NCI-H187 (cell line): ENCODE results near the gene NEDD4L.
"Not testable (repeated sequence)": the region's sequence is repeated elsewhere in the genome, so short reads cannot be mapped to it uniquely, and the experiment has no call there.

Source experiments
- DNase-seq, 2 experiments: peaks; one replicate each; lab custom pipeline; 2025; lab: John Stamatoyannopoulos, UW

The NEDD4L gene

GRCh38 chr18:58266291-58266690 lies 222.3 kb downstream of the NEDD4L start:
- no peak for DNase-seq

DNA sequence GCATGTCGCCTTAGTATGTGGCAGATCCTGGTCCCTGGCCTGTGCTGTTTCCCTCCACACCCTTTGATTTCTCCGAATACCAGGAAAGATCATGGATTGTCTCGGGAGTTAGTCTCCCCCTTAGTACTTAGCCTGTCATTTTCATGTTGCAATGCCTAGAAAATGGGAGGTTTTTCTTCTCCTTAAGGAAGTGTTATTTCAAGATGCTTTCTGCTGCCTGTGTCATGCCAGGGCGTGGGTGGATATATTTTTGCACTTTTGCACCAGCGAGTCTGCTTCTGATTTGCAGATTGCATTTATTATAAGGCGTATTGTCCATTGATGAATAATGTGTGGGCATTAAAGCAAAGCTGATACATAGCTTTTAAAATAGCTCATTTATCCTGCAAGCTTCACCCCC lies 223.5 kb downstream of the NEDD4L start:
- DNase-seq, result no peak

GRCh38 chr18:58268849-58269248 lies 224.8 kb downstream of the NEDD4L start:
- no peak for DNase-seq

GRCh38 chr18:58269931-58270330 lies 225.9 kb downstream of the NEDD4L start:
- no peak for DNase-seq

GRCh38 chr18:58270396-58270795 lies 226.4 kb downstream of the NEDD4L start:
- DNase-seq, result no peak

DNA sequence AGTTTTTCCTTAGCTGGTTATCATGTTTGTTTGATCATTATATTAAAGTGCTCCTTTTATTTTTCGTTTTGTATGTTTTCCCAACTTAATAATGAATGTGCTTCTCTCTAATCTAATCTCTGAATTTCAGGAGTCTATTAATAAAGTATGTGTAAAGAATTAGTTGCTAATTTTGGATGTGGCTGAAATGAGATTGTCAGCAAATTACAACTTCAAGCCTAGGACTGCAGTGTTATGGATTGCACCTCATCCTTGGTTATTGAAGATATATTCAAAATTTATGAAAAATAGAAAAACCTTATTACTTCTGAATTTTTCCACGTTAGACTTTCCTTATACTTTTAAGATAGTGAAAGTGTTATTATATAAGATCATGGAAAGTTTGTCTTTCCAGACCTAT lies 227.7 kb downstream of the NEDD4L start:
- no peak for DNase-seq

GRCh38 chr18:58272209-58272608 lies 228.2 kb downstream of the NEDD4L start:
- no peak for DNase-seq

GRCh38 chr18:58272779-58273435 lies 228.9 kb downstream of the NEDD4L start:
- no peak for DNase-seq

DNA sequence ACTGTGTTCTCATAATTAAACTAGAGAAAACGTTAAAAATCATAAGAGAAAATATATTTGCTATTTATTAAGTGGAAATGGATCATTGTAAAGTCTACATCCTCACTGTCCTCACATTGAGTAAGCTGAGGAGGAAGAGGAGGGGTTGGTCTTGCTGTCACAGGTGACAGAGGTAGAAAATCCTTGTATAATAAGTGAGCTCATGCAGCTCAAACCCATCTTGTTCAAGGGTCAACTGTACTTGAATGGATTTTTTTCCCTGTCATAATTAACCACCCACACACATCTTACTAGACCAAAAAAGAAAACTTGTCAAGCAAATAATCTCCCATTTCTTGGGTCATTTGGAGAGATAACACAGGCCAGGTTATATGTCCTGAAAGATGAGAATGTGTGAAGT lies 231.2 kb downstream of the NEDD4L start:
- no peak for DNase-seq

GRCh38 chr18:58276789-58277739 lies 233.0 kb downstream of the NEDD4L start:
- DNase-seq, result no peak

DNA sequence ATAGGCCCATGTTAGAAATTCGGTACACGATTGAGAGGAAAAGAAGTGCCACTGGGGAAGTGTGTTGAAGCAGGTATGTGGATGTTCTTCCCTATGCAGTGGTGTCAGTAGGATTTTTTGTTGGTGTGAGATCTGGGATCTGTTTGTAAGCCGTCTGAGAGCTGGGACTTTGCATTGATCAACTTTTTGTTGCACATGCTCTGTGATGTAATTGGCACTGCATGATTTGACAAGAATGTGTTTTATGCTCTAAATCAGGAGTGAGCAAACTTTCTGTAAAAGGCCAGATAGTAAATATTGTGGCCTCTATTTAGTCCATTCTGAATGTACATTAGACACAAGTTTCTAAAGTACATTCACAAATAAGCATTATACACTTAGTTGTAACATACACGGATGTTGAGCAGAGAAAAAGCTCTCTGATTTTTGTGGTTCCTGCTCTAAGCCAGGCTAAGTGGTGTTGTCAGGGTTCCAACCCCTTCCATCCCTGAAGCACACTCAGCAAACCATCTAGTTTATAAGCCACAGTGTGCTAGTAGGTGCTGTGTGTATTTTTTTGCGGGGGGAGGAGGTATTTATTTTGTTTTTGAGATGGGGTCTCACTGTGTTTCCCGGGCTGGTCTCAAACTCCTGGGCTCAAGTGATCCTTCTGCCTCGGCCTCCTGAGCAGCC lies 235.6 kb downstream of the NEDD4L start:
- no peak for DNase-seq

DNA sequence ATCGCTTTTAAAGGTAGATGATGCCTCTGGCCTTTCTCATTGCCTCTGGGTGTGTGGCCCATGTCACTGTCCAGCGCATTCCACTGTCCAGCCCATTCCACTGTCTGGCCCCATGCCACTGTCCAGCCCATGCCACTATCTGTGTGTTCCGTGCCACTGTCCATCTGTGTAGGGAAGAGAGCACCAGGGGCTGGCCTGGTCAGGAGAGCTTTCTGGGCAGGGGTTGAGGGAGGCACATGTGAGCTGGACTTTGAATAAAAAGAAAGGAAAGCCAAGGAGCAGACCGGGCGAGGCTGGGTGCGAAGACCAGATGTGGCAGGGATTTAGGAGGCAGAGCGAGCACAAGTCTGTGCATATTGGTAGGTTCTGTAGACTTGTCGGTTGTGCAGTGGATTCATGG lies 236.2 kb downstream of the NEDD4L start:
- DNase-seq, result no peak

DNA sequence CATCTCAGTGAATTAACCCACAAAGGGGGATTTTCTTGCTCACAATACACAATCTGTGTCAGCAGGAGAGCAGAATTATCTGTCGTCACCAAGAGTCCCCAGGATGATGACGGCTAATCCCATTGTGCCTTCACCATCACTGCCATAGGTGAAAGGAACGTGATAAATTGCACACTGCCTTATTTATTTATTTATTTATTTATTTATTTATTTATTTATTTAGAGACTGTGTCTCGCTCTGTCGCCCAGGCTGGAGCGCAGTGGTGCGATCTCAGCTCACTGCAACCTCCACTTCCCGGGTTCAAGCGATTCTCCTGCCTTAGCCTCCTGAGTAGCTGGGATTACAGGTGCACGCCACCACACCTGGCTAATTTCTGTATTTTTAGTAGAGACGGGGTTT lies 238.8 kb downstream of the NEDD4L start:
- not testable (repeated sequence) for DNase-seq

DNA sequence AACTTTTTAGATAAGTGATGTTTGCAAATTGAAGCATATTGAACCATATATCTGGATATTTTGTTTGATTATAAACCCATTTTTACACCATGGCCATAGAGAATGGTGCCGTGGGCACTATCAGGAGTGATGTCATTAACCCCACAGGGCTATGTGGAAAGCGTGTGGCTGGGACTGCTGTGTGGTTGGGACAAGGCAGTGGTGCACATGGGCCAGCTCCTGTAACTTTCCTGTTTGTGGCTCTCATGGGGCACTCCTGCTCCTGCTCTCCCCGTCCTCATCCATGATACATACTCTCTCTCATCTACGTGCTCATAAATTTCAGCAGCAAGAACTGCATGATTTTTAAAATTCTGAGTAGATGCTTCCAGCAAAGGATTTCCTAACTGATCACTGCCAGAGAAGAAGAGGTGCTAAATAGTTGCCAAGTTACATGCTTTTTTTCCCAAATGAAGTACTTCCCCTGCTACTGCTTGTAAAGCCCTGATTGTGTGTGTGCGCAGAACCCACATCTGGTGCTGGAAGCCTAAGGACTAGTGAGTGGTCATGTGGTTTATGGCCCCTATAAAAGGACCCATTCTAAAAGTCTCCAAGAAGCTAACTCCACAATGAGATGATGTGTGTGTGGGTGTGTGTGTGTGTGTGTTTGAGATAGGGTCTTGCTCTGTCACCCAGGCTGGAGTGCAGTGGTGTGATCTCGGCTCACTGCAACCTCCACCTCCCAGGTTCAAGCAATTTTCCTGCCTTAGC lies 240.8 kb downstream of the NEDD4L start:
- no peak for DNase-seq

DNA sequence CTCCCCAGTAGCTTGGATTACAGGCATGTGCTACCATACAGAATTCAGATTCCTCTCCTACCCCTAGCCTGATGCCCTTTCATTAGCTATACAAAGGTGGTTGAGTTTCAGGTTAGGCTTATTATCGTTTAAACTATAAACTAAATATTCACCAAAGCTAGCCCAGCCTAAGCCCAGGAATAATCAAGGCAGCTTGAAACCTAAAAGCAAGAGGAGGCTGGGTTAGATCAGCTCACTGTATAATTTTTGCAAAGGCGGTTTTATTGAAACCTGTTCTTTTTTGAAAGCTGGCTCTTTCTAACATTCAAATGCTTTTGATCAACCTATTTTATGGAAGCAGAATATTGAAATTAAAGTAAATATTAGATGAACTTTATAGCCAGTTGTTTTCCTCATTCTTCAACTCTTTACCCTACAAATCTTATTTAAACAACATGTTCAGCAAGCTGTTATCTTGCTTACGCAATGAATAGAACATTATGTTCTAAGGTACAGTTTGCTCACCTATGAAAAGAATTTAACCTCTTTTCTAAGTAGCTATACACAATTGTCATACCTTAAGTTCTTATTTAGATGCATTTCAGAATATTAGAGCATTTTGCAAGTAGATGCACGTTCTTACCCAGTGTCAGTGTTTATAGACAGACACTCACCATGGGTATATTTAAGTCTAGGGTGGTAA lies 241.6 kb downstream of the NEDD4L start:
- no peak for DNase-seq

DNA sequence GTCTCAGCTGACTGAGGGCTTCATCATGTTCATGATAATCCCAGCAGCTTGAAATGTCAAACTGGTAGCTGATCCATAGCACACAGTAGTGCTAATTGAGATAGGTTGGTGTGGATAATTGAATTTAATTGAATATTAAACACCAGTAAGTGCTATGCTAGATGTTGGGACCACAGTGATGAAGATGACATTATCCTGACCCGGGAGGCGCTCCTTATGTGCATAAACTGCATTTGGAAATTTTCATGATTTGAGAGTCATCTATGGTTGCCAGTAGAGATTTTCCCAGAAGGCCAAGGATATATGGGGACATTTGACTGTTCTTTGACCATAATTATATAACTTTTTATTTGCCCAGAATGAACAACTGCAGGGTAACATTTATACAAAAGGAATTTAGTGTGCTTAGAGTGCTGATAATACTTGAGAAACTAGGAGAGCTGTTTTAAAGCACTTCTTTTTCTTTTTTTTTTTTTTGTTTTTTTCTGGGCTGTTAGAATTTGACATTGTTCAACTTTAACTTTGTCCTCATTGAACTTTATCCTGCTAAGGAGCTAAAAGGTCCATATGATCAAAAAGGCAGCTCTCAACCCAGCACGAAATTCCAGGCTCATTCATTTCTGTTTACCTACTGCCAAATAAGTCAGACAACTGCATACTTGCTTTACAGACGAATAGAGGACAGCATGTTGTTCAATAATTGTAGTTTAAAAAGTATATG lies 242.8 kb downstream of the NEDD4L start:
- no peak for DNase-seq

DNA sequence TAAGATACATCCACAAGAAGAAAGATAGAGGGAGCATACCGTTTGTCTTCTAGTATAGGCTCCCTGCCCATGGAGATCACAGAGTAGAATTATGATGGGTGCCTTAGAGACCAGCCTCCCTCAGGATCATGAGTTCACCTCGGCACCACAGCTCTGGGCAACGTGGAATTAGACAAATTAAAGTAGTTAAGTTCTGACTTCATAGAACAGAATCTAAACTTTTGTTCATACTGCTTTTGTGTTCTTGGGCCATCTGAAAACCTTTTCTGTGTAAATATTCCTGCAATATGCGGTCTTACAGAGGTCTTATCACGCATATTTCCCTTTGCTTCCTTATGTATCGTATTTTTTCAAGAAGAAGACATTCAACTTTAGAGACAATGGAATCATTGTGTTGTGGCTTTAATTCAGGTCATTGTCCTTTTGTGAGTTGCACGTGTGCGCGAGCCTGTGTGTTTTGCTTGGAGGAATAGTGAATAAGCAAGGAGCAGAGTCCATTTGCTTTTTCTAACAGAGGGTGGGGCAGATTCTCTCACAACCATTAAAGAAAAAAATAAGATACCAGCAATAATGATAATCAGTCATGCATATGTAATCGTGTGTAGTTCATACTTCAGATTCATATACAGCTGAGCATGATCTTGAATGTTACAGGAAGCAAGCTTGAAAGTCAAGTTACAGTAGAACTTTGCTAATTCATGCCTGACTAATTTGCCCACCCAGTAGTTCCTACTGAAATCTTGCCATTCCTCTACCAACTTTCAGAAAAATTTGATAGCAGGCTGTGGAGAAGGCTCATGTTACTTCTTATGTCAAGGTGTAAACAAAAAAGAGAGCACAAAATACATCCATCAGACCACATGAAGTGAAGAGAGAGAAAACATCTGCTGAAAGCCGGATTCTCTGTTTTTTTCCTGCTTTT lies 243.6 kb downstream of the NEDD4L start:
- no peak for DNase-seq

- DNase-seq, result peak; percentile 2 to 8
Measured at GRCh38 chr18:58288921-58289797, 245.1 kb downstream of the NEDD4L start.
